Activated CD8-positive, alpha-beta T cell treated with anti-CD3 and anti-CD28 coated beads, Interleukin-2, amount 10 ng/mL, durations not matched to agents 7 days and 5 days (primary cell): ENCODE measurements around the gene VGLL2. TPM values are rescaled to one million over a fixed set of nuclear protein-coding genes. Genes with fewer than 3 reads are reported as not detected.

ENCODE experiments used
- ATAC-seq: fragments of 150-1000 bp; cut with Tn5 transposase; one replicate; pipeline ENCODE4 v1.10.0; 2021; ENCODE audit warnings: moderate library complexity
- CTCF ChIA-PET: fragments of 350-600 bp; sonication (Branson Sonifier 250); formaldehyde crosslinking; loops from one replicate; lab custom pipeline; 2021; ENCODE audit warnings: antibody characterized with exemption; lab: Charles Lee
- POLR2A ChIA-PET: fragments of 350-600 bp; sonication (Branson Sonifier 250); formaldehyde crosslinking; loops from one replicate; lab custom pipeline; 2021; ENCODE audit warnings: antibody characterized with exemption; lab: Charles Lee
- DNase-seq: peaks from one replicate; pipeline ENCODE4 v3.0.0-alpha.2; 2020
- H3K27ac Mint-ChIP-seq: one replicate; pipeline ENCODE4 v1.8.0; 2021; ENCODE audit warnings: mild to moderate bottlenecking, mixed read lengths
- H3K27me3 Mint-ChIP-seq: one replicate; pipeline ENCODE4 v1.8.0; 2021; ENCODE audit warnings: low read depth, mixed read lengths
- H3K36me3 Mint-ChIP-seq: one replicate; pipeline ENCODE4 v1.8.0; 2021; ENCODE audit warnings: low read depth, mixed read lengths
- H3K4me1 Mint-ChIP-seq: one replicate; pipeline ENCODE4 v1.8.0; 2021; ENCODE audit warnings: low read depth, mixed read lengths
- H3K4me3 Mint-ChIP-seq: one replicate; pipeline ENCODE4 v1.8.0; 2021; ENCODE audit warnings: mild to moderate bottlenecking, mixed read lengths
- H3K9me3 Mint-ChIP-seq: one replicate; pipeline ENCODE4 v1.8.0; 2022; ENCODE audit warnings: mixed read lengths; ENCODE audit not compliant: insufficient read depth
- total RNA-seq, 2 experiments: library from RNA; stranded (reverse); gene quantifications; one replicate each; pipeline ENCODE4 v1.2.3, GENCODE V29; 2021

VGLL2 gene
- total RNA-seq, 2 experiments from 2014 or later = not detected

DNA sequence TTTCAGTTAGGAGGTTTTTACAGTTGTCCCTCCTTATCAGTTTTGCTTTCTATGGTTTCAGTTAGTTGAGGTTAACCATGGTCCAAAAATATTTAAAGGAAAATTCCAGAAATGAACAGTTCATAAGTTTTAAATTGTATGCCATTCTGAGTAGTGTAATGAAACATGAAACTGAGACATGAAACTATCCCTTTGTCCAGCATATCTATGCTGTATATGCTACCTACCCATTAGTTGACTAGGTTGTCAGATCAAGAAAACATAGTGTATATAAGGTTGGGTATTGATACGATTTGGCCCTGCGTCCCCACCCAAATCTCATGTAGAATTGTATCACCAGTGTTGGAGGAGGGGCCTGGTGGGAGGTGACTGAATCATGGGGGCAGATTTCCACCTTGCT lies 39.1 kb downstream of the VGLL2 start:
- no peak overlapping the region for H3K4me3 Mint-ChIP-seq
- no peaks in the 10 kb centered on the region for H3K9me3 Mint-ChIP-seq
- ChIA-PET POLR2A (no interaction called here), CTCF (no interaction called here)
- no peak overlapping the region for H3K27ac Mint-ChIP-seq
- H3K4me1 Mint-ChIP-seq = no peaks in the 10 kb centered on the region
- H3K27me3 Mint-ChIP-seq = no peaks in the 10 kb centered on the region
- ATAC-seq (no peak), DNase-seq (no peak)
- no peaks in the 10 kb centered on the region for H3K36me3 Mint-ChIP-seq

DNA sequence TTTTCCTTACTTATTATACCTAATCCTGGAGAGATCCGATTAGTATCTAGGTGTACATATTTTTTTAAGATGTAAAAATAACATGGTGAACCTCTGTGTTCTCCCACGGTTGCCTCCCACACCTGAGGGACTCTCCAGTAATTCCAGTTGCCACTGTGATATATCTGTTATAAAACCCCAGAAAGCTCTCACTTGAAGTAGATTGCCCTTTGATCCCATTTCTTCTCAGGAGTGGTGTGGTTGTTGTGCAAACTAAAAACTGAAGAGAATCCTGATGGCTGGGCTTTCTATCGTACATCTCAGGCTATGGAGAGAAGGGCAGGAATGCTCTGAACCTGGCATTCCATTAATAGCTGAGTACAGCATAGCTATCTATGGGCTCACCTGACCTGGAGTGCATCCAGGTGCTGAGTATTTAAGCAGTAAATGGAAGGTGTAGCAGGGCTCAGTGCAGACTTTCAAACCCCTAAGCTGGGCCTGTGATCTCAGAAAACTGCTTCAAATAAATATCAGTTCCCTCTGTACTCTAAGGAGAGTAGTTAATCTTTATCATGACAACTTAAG lies 41.0 kb downstream of the VGLL2 start:
- POLR2A ChIA-PET = no interaction called here
- ATAC-seq = no peak
- H3K27ac Mint-ChIP-seq = no peak overlapping the region

DNA sequence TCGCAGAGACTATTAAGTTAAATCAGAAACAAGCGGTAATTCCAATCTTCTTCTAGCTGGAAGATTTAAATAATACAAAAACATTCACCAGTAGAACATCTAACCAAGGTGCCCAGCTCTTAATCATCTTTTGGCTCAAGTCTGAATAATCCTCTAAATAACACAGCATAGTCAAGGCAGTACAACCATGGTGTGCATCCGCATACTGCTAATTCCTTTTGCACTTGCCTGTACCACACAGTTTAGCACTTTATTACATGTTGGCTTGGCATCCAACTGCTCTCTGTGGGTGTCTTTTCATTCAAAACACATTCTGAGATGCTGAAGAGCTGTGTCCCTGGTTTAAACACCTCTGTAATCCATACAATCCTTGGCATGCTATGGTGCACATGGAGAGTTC lies 42.3 kb downstream of the VGLL2 start:
- H3K4me3 Mint-ChIP-seq = no peak overlapping the region
- no peaks in the 10 kb centered on the region for H3K4me1 Mint-ChIP-seq
- POLR2A ChIA-PET = no interaction called here
- DNase-seq (no peak), ATAC-seq (no peak)
- no peak overlapping the region for H3K27ac Mint-ChIP-seq
- H3K36me3 Mint-ChIP-seq = no peaks in the 10 kb centered on the region
- H3K27me3 Mint-ChIP-seq = peaks cover 2% of the 10 kb centered on the region
- no peaks in the 10 kb centered on the region for H3K9me3 Mint-ChIP-seq
- CTCF ChIA-PET = no interaction called here

More for the DNA sequence above, 41.0 kb downstream of the VGLL2 start:
- Mint-ChIP-seq H3K9me3 (no peaks in the 10 kb centered on the region), H3K27me3 (peaks cover 2% of the 10 kb centered on the region), H3K4me3 (no peak overlapping the region), H3K36me3 (no peaks in the 10 kb centered on the region), H3K4me1 (no peaks in the 10 kb centered on the region)
- CTCF ChIA-PET = no interaction called here
- no peak for DNase-seq

DNA sequence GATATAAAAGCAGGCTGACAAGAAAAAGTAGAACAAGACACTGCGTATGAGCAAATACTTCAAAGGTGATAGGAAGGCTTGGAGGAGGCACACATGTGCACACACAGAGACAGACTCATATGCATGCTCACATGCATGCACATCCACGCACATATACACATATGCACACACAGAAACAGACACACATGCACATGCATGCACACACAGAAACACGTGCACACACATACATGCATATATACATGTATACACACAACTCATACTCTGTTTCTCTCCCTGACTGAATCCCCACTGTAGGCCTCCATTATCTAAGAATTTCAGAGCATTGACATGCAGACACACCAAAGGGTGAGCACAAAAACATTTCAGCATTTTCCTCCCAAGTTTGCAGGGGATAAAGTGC lies 43.7 kb downstream of the VGLL2 start:
- H3K9me3 Mint-ChIP-seq = no peaks in the 10 kb centered on the region
- no peak for ATAC-seq
- H3K36me3 Mint-ChIP-seq = no peaks in the 10 kb centered on the region
- CTCF ChIA-PET = no interaction called here
- DNase-seq = no peak
- H3K27ac Mint-ChIP-seq = no peak overlapping the region
- H3K4me1 Mint-ChIP-seq = no peaks in the 10 kb centered on the region
- POLR2A ChIA-PET = no interaction called here
- no peak overlapping the region for H3K4me3 Mint-ChIP-seq
- H3K27me3 Mint-ChIP-seq = peaks cover 2% of the 10 kb centered on the region

- H3K9me3 Mint-ChIP-seq = no peaks in the 10 kb centered on the region
- ChIA-PET CTCF (no interaction called here), POLR2A (no interaction called here)
- ATAC-seq = no peak
- no peak overlapping the region for H3K4me3 Mint-ChIP-seq
- no peak overlapping the region for H3K27ac Mint-ChIP-seq
- H3K4me1 Mint-ChIP-seq = no peaks in the 10 kb centered on the region
- no peak for DNase-seq
- peaks cover 2% of the 10 kb centered on the region for H3K27me3 Mint-ChIP-seq
- H3K36me3 Mint-ChIP-seq = no peaks in the 10 kb centered on the region
These were observed 44.3 kb downstream of the VGLL2 start for GRCh38 chr6:117309611-117310010.

- no peak overlapping the region for H3K27ac Mint-ChIP-seq
- peaks cover 2% of the 10 kb centered on the region for H3K27me3 Mint-ChIP-seq
- DNase-seq (no peak), ATAC-seq (no peak)
- H3K4me1 Mint-ChIP-seq = no peaks in the 10 kb centered on the region
- H3K36me3 Mint-ChIP-seq = no peaks in the 10 kb centered on the region
- CTCF ChIA-PET = no interaction called here
- POLR2A ChIA-PET = no interaction called here
- H3K4me3 Mint-ChIP-seq = no peak overlapping the region
- no peaks in the 10 kb centered on the region for H3K9me3 Mint-ChIP-seq
These were observed 46.0 kb downstream of the VGLL2 start for GRCh38 chr6:117311310-117311709.

- H3K36me3 Mint-ChIP-seq = no peaks in the 10 kb centered on the region
- H3K4me3 Mint-ChIP-seq = no peak overlapping the region
- H3K27me3 Mint-ChIP-seq = peaks cover 2% of the 10 kb centered on the region
- no peak overlapping the region for H3K27ac Mint-ChIP-seq
- ATAC-seq (no peak), DNase-seq (no peak)
- H3K4me1 Mint-ChIP-seq = no peaks in the 10 kb centered on the region
- ChIA-PET POLR2A (no interaction called here), CTCF (no interaction called here)
- H3K9me3 Mint-ChIP-seq = no peaks in the 10 kb centered on the region
These were observed 46.4 kb downstream of the VGLL2 start for GRCh38 chr6:117311726-117312125.

- POLR2A ChIA-PET = no interaction called here
- Mint-ChIP-seq H3K4me1 (no peaks in the 10 kb centered on the region), H3K9me3 (no peaks in the 10 kb centered on the region), H3K27ac (no peak overlapping the region), H3K27me3 (peaks cover 5% of the 10 kb centered on the region), H3K36me3 (no peaks in the 10 kb centered on the region), H3K4me3 (no peak overlapping the region)
- DNase-seq (no peak), ATAC-seq (no peak)
- CTCF ChIA-PET = interaction anchor here (1.1 kb wide), 1 partner anchor 9 kb away, joined by 3 read pairs; no protein-coding TSS in a partner anchor
These were observed 51.9 kb downstream of the VGLL2 start for GRCh38 chr6:117317261-117317660.

Other genes starting within 250 kb of the VGLL2 start
- gene ROS1, start 160.4 kb downstream of the VGLL2 start, total RNA-seq = not detected
- 1 to 10 TPM; 2.5 to 4.3 TPM for gene DCBLD1, start 217.1 kb downstream of the VGLL2 start, total RNA-seq